ENCODE results near the gene MUC3A. TPM values are rescaled to one million over a fixed set of nuclear protein-coding genes. Genes with fewer than 3 reads are reported as not detected.

The MUC3A gene
- total and polyA plus RNA-seq, 12 donors = 0.04 to 0.91 (median 0.16) TPM; not detected in 6

DNA sequence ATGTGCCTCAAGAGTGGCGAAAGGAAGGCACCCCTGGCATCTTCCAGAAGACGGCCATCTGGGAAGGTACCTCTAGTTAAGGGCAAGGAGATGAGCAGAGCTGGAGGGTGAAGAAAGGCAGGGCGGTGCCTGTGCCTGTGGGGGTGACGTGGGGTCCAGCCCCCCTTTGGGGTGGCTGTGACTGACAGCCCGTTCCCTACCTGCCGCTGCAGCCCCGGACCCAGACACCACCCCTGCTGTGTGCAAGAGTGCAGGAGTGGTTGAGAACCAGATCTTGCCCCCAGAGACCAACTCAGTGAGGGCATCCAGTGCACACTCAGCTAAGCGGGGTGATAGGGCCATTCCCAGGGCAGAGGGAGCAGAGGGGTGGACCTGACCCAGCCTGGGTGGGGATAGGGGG lies 66.3 kb downstream of the MUC3A start:
- no peaks in the 10 kb centered on the region for H3K36me3 ChIP-seq (replicated peaks in 1 of 2)
- H3K9me3 ChIP-seq (replicated peaks in 1 of 3) = no peaks in the 10 kb centered on the region
- H3K4me1 ChIP-seq (replicated peaks in 1 of 2) = peaks cover 0 to 5% of the 10 kb centered on the region in 2 donors
- no peak overlapping the region for H3K27ac ChIP-seq
- H3K4me3 ChIP-seq = no peak overlapping the region
- WGBS, 4 donors = 83 to 93% (median 87%) methylated on average over 6 to 8 of the region's 8 CpGs
- DNase-seq = no peak
- H3K27me3 ChIP-seq = no peaks in the 10 kb centered on the region
- TF ChIP-seq, protein P1, sequence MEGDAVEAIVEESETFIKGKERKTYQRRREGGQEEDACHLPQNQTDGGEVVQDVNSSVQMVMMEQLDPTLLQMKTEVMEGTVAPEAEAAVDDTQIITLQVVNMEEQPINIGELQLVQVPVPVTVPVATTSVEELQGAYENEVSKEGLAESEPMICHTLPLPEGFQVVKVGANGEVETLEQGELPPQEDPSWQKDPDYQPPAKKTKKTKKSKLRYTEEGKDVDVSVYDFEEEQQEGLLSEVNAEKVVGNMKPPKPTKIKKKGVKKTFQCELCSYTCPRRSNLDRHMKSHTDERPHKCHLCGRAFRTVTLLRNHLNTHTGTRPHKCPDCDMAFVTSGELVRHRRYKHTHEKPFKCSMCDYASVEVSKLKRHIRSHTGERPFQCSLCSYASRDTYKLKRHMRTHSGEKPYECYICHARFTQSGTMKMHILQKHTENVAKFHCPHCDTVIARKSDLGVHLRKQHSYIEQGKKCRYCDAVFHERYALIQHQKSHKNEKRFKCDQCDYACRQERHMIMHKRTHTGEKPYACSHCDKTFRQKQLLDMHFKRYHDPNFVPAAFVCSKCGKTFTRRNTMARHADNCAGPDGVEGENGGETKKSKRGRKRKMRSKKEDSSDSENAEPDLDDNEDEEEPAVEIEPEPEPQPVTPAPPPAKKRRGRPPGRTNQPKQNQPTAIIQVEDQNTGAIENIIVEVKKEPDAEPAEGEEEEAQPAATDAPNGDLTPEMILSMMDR (IDR thresholded peaks at IDR 0.05) = no peak
- no peak for TF ChIP-seq POLR2A (IDR thresholded peaks at IDR 0.05)
- intact Hi-C loops (cut with DNase I) = no loop called here

DNA sequence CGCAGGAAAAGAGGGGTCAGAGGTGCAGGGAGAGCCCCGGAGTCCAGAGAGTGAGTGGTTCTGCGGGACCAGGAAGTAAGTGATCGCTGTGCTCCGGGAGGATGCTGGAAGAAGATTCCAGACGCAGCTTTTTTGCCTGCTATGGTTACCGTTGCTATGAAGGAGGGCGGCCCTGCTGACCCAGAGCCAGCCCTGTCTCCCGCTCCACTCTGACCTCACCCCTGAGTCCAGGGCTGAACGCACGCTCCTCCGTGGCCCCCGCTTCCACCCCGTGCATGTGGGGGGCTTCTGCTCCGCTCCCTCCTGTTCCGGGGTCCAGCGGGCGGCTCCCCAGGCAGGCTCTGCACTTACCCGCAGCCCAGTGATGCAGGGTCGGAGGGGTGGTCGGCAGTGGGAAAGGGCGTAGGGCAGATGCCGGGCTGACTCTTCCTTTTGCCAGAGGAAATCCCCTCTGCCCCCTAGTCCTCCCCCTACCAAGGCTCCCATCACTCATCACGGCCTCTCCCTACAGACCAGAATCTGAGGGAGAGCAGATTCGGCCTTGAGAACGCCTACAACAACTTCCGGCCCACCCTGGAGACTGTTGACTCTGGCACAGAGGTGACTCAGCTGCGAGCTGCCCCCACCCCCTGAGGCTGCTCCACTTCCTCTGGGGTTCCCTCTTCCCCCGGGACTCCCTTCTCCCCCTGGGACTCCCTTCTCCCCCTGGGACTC lies 67.9 kb downstream of the MUC3A start:
- Histone ChIP-seq H3K4me1 (replicated peaks in 1 of 2) (peaks cover 0 to 5% of the 10 kb centered on the region in 2 donors), H3K9me3 (replicated peaks in 1 of 3) (no peaks in the 10 kb centered on the region)

More for the DNA sequence above, 67.9 kb downstream of the MUC3A start:
- Histone ChIP-seq H3K27me3 (no peaks in the 10 kb centered on the region), H3K27ac (peak overlapping the region in 2 of 5 donors; percentile 52 to 63), H3K36me3 (replicated peaks in 1 of 2) (no peaks in the 10 kb centered on the region), H3K4me3 (peak overlapping the region in 1 of 4 donors; percentile 47)
- no peak for TF ChIP-seq POLR2A (IDR thresholded peaks at IDR 0.05)
- TF ChIP-seq, protein P1 (IDR thresholded peaks at IDR 0.05) = no peak
- WGBS, 4 donors = 2 to 3% (median 2%) methylated on average over 14 to 29 of the region's 29 CpGs
- intact Hi-C loops (cut with DNase I) = no loop called here
- peak; percentile 30 to 66 (median 58) for DNase-seq

Small RNAs within 50 kb of the gene (small RNA-seq; reads per million reads assigned to genes)
- gene RN7SL549P = 0 reads per million in 2 donors
- 0 reads per million in 2 donors for gene RPS29P15

Other genes starting within 250 kb of the MUC3A start
- 10 to 100 TPM in 8 of 9 donors, 1 to 10 TPM in 1; 8.7 to 60.9 (median 35.1) TPM for gene POP7, start 243.4 kb upstream of the MUC3A start, total RNA-seq
- 10 to 100 TPM; 24.8 to 48.5 (median 27.1) TPM for gene POP7, start 243.4 kb upstream of the MUC3A start, polyA plus RNA-seq
- under 1 TPM in 1 of 9 donors, not detected in 8; 0.17 TPM for gene EPO, start 229.1 kb upstream of the MUC3A start, total RNA-seq
- under 1 TPM in 1 of 3 donors, not detected in 2; 0.10 TPM for gene EPO, start 229.1 kb upstream of the MUC3A start, polyA plus RNA-seq
- not detected for gene ZAN, start 215.9 kb upstream of the MUC3A start, total RNA-seq
- gene ZAN, start 215.9 kb upstream of the MUC3A start, polyA plus RNA-seq = not detected
- gene EPHB4, start 122.0 kb upstream of the MUC3A start, total RNA-seq = 100 to 1,000 TPM in 6 of 9 donors, 10 to 100 TPM in 3; 67.5 to 188 (median 111) TPM
- gene EPHB4, start 122.0 kb upstream of the MUC3A start, polyA plus RNA-seq = 10 to 100 TPM; 31.5 to 67.3 (median 37.2) TPM
- gene SLC12A9, start 96.8 kb upstream of the MUC3A start, total RNA-seq = 10 to 100 TPM in 7 of 9 donors, 1 to 10 TPM in 2; 8.0 to 35.1 (median 19.7) TPM
- 10 to 100 TPM in 2 of 3 donors, 1 to 10 TPM in 1; 6.1 to 60.3 (median 34.6) TPM for gene SLC12A9, start 96.8 kb upstream of the MUC3A start, polyA plus RNA-seq
- 100 to 1,000 TPM in 2 of 9 donors, 10 to 100 TPM in 6, 1 to 10 TPM in 1; 6.1 to 105 (median 70.7) TPM for gene TRIP6, start 82.1 kb upstream of the MUC3A start, total RNA-seq
- 10 to 100 TPM in 2 of 3 donors, 1 to 10 TPM in 1; 8.9 to 88.6 (median 67.6) TPM for gene TRIP6, start 82.1 kb upstream of the MUC3A start, polyA plus RNA-seq
- gene SRRT, start 74.4 kb upstream of the MUC3A start, total RNA-seq = 100 to 1,000 TPM in 4 of 9 donors, 10 to 100 TPM in 5; 44.0 to 156 (median 70.7) TPM
- gene SRRT, start 74.4 kb upstream of the MUC3A start, polyA plus RNA-seq = 100 to 1,000 TPM in 2 of 3 donors, 10 to 100 TPM in 1; 83.7 to 289 (median 226) TPM
- 10 to 100 TPM in 1 of 9 donors, 1 to 10 TPM in 8; 2.8 to 12.7 (median 5.2) TPM for gene UFSP1, start 59.8 kb upstream of the MUC3A start, total RNA-seq
- 1 to 10 TPM; 2.5 to 6.8 (median 6.5) TPM for gene UFSP1, start 59.8 kb upstream of the MUC3A start, polyA plus RNA-seq
- 10 to 100 TPM in 1 of 9 donors, 1 to 10 TPM in 4, under 1 TPM in 4; 0.26 to 10.2 (median 1.2) TPM for gene ACHE, start 53.6 kb upstream of the MUC3A start, total RNA-seq
- gene ACHE, start 53.6 kb upstream of the MUC3A start, polyA plus RNA-seq = 1 to 10 TPM; 1.2 to 3.3 (median 3.0) TPM
- gene MUC12, start 20.0 kb downstream of the MUC3A start, total RNA-seq = 1 to 10 TPM in 1 of 9 donors, under 1 TPM in 4, not detected in 4; 0.07 to 1.2 (median 0.55) TPM
- gene MUC12, start 20.0 kb downstream of the MUC3A start, polyA plus RNA-seq = 1 to 10 TPM in 2 of 3 donors, under 1 TPM in 1; 0.44 to 3.3 (median 3.0) TPM
- gene MUC17, start 70.5 kb downstream of the MUC3A start, total RNA-seq = not detected
- gene MUC17, start 70.5 kb downstream of the MUC3A start, polyA plus RNA-seq = not detected
- 10 to 100 TPM; 10.6 to 57.3 (median 29.5) TPM for gene TRIM56, start 135.9 kb downstream of the MUC3A start, total RNA-seq
- 10 to 100 TPM in 2 of 3 donors, 1 to 10 TPM in 1; 8.3 to 24.1 (median 16.3) TPM for gene TRIM56, start 135.9 kb downstream of the MUC3A start, polyA plus RNA-seq
- 100 to 1,000 TPM in 1 of 9 donors, 10 to 100 TPM in 6, 1 to 10 TPM in 2; 4.8 to 118 (median 18.8) TPM for gene SERPINE1, start 177.6 kb downstream of the MUC3A start, total RNA-seq
- 10 to 100 TPM in 2 of 3 donors, 1 to 10 TPM in 1; 9.1 to 23.1 (median 23.0) TPM for gene SERPINE1, start 177.6 kb downstream of the MUC3A start, polyA plus RNA-seq
- gene AP1S1, start 204.9 kb downstream of the MUC3A start, total RNA-seq = 100 to 1,000 TPM in 1 of 9 donors, 10 to 100 TPM in 8; 26.9 to 190 (median 45.8) TPM
- gene AP1S1, start 204.9 kb downstream of the MUC3A start, polyA plus RNA-seq = 10 to 100 TPM; 20.4 to 35.4 (median 30.0) TPM
- 10 to 100 TPM in 2 of 9 donors, 1 to 10 TPM in 3, under 1 TPM in 1, not detected in 3; 0.97 to 14.3 (median 3.3) TPM for gene VGF, start 216.0 kb downstream of the MUC3A start, total RNA-seq
- 10 to 100 TPM in 1 of 3 donors, 1 to 10 TPM in 2; 1.9 to 12.8 (median 4.6) TPM for gene VGF, start 216.0 kb downstream of the MUC3A start, polyA plus RNA-seq
- under 1 TPM in 1 of 9 donors, not detected in 8; 0.14 TPM for gene NAT16, start 230.8 kb downstream of the MUC3A start, total RNA-seq
- gene NAT16, start 230.8 kb downstream of the MUC3A start, polyA plus RNA-seq = not detected